Measurements from ENCODE around the gene BCL2A1. TPM values are rescaled to one million over a fixed set of nuclear protein-coding genes. Genes with fewer than 3 reads are reported as not detected.

Gene BCL2A1
- total RNA-seq, 1 experiment from 2014 or later: not detected

- Mint-ChIP-seq H3K4me3 (ENCODE audit: low read depth, unreplicated experiment) (peak overlapping the region; percentile 100), H3K36me3 (ENCODE audit: insufficient read depth, unreplicated experiment) (peaks cover 37% of the 10 kb centered on the region), H3K9me3 (ENCODE audit: low read depth, unreplicated experiment) (peaks cover 3% of the 10 kb centered on the region), H3K27ac (ENCODE audit: unreplicated experiment) (no peak overlapping the region), H3K27me3 (ENCODE audit: unreplicated experiment) (peaks cover 9% of the 10 kb centered on the region), H3K4me1 (ENCODE audit: low read depth, unreplicated experiment) (peaks cover 10% of the 10 kb centered on the region)
- no peak for TF ChIP-seq CTCF (IDR thresholded peaks at IDR 0.05; ENCODE audit: unreplicated experiment)
- BruUV-seq (replicated peaks): no TSS peak
- intact Hi-C loops (cut with micrococcal nuclease; ENCODE audit: unreplicated experiment): no loop called here
- CTCF ChIA-PET: no interaction called here
- no peak for DNase-seq
These were observed 46.6 kb downstream of the BCL2A1 start for GRCh38 chr15:79924379-79924778.

GRCh38 chr15:79923515-79924169, 47.4 kb downstream of the BCL2A1 start:
- intact Hi-C loops (cut with micrococcal nuclease; ENCODE audit: unreplicated experiment): loop anchor here (1.0 to 2.0 kb wide), 2 partner anchors 49 to 70 kb away; no protein-coding TSS in a partner anchor
- DNase-seq: peak; percentile 100
- peaks cover 1% of the 10 kb centered on the region for H3K27me3 Mint-ChIP-seq (ENCODE audit: unreplicated experiment)
- CTCF ChIA-PET: no interaction called here
- H3K27ac Mint-ChIP-seq (ENCODE audit: unreplicated experiment): peak overlapping the region; percentile 96
- H3K36me3 Mint-ChIP-seq (ENCODE audit: insufficient read depth, unreplicated experiment): peaks cover 44% of the 10 kb centered on the region
- H3K4me1 Mint-ChIP-seq (ENCODE audit: low read depth, unreplicated experiment): peaks cover 10% of the 10 kb centered on the region
- no TSS peak for BruUV-seq (replicated peaks)
- H3K4me3 Mint-ChIP-seq (ENCODE audit: low read depth, unreplicated experiment): peak overlapping the region; percentile 100
- peaks cover 6% of the 10 kb centered on the region for H3K9me3 Mint-ChIP-seq (ENCODE audit: low read depth, unreplicated experiment)
- no peak for TF ChIP-seq CTCF (IDR thresholded peaks at IDR 0.05; ENCODE audit: unreplicated experiment)

GRCh38 chr15:79923079-79923514, 47.9 kb downstream of the BCL2A1 start:
- Mint-ChIP-seq H3K27ac (ENCODE audit: unreplicated experiment) (peak overlapping the region; percentile 96), H3K4me1 (ENCODE audit: low read depth, unreplicated experiment) (peaks cover 10% of the 10 kb centered on the region), H3K9me3 (ENCODE audit: low read depth, unreplicated experiment) (peaks cover 6% of the 10 kb centered on the region), H3K4me3 (ENCODE audit: low read depth, unreplicated experiment) (peak overlapping the region; percentile 100), H3K36me3 (ENCODE audit: insufficient read depth, unreplicated experiment) (peaks cover 47% of the 10 kb centered on the region), H3K27me3 (ENCODE audit: unreplicated experiment) (no peaks in the 10 kb centered on the region)
- intact Hi-C loops (cut with micrococcal nuclease; ENCODE audit: unreplicated experiment): loop anchor here (1.0 to 2.0 kb wide), 2 partner anchors 48 to 70 kb away; no protein-coding TSS in a partner anchor
- TF ChIP-seq CTCF (IDR thresholded peaks at IDR 0.05; ENCODE audit: unreplicated experiment): no peak
- peak; percentile 72 for DNase-seq
- CTCF ChIA-PET: no interaction called here
- no TSS peak for BruUV-seq (replicated peaks)

- intact Hi-C loops (cut with micrococcal nuclease; ENCODE audit: unreplicated experiment): loop anchor here (1.0 to 2.0 kb wide), 2 partner anchors 48 to 71 kb away; no protein-coding TSS in a partner anchor
- BruUV-seq (replicated peaks): no TSS peak
- Mint-ChIP-seq H3K27me3 (ENCODE audit: unreplicated experiment) (no peaks in the 10 kb centered on the region), H3K27ac (ENCODE audit: unreplicated experiment) (peak overlapping the region; percentile 96), H3K36me3 (ENCODE audit: insufficient read depth, unreplicated experiment) (peaks cover 52% of the 10 kb centered on the region), H3K4me1 (ENCODE audit: low read depth, unreplicated experiment) (peaks cover 10% of the 10 kb centered on the region), H3K9me3 (ENCODE audit: low read depth, unreplicated experiment) (peaks cover 6% of the 10 kb centered on the region), H3K4me3 (ENCODE audit: low read depth, unreplicated experiment) (peak overlapping the region; percentile 100)
- DNase-seq: no peak
- CTCF ChIA-PET: no interaction called here
- no peak for TF ChIP-seq CTCF (IDR thresholded peaks at IDR 0.05; ENCODE audit: unreplicated experiment)
These were observed 48.4 kb downstream of the BCL2A1 start for GRCh38 chr15:79922512-79923078.
